GM18511 (cell line): ENCODE data around the gene RBM10.

Experiments used
- ATAC-seq: cut with Tn5 transposase; IDR thresholded peaks from one replicate; pipeline ENCODE4 v1.9.1; 2021; ENCODE audit warnings: mild to moderate bottlenecking, moderate library complexity; ENCODE audit not compliant: unreplicated experiment

The RBM10 gene

GRCh38 chrX:47148946-47149345 lies 3.9 kb downstream of the RBM10 start:
- ATAC-seq: no peak

- ATAC-seq: no peak
Measured at GRCh38 chrX:47151435-47151834, 6.4 kb downstream of the RBM10 start.

- no peak for ATAC-seq
Measured at GRCh38 chrX:47156611-47157520, 11.8 kb downstream of the RBM10 start.

DNA sequence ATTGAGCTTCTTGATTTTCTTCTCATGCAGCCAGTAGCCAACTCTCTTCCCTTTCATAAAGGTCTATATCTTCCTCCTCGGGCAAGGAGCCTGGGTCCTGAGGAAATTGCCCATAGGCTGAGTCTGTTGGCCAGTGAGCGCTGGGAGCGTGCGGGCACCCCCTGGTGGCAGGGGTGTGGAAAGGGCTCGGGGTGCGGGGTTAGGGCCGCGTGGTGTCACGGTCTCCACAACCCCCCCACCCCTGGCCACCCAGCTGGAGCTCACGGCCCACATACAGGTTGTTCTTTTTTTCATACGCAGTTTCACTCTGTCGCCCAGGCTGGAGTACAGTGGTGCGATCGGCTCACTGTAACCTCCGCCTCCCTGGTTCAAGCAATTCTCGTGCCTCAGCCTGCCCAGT lies 13.1 kb downstream of the RBM10 start:
- no peak for ATAC-seq

DNA sequence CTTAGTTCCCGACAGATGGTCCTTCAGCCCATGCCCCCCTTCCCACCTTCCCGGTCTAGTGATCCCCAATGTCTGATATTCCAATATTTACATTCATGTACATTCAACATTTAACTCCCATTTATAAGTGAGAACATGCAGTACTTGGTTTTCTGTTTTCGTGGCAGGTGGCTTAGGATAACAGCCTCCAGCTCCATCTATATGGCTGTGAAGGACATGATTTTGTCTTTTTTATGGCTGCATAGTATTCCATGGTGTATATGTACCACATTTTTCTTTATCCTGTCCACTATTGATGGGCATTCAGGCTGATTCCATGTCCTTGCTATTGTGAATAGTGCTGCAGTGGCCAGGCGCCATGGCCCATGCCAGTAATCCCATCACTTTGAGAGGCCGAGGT lies 13.8 kb downstream of the RBM10 start:
- ATAC-seq: no peak

DNA sequence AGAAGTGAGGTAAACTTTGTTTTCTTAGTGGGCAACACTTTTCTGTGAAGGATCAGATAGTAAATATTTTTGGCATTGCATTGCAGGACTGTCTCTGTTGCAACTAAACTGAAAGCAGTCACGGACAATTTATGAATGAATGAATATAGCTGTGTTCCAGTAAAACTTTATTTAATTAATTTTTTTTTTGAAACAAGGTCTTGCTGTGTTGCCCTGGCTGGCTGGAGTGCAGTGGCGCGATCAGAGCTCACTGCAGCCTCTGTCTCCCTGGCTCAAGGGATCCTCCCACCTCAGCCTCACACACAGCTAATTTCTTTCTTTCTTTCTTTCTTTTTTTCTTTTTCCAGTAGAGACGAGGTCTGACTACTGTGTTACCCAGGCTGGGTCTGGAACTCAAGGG lies 15.8 kb downstream of the RBM10 start:
- ATAC-seq: no peak

DNA sequence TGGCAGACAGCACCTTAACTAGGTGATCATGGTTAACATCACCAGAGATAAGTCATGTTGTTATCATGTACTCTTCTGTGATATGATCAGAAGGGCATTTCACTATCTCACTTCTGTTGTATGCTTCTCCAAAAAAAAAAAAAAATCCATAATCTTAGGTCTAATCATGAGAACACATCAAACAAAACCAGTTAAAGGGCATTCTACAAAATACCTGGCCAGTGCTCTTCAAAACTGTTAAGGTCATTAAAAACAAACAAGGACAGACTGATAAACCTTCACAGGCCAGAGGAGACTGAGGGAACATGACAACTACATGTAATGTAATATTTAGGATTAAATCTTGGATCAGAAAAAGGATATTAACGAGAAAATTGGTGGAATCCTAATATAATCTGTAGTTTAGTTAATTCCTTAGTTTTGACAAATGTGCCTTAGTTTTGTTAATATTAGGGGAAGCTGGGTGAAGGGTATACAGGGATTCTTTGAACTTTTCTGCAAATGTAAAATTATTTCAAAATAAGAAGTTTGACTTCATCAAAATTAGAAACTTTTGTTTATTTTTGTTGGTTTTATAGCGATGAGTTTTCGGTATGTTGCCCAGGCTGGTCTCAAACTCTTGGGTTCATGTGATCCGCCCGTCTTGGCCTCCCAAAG lies 18.0 kb downstream of the RBM10 start:
- no peak for ATAC-seq

DNA sequence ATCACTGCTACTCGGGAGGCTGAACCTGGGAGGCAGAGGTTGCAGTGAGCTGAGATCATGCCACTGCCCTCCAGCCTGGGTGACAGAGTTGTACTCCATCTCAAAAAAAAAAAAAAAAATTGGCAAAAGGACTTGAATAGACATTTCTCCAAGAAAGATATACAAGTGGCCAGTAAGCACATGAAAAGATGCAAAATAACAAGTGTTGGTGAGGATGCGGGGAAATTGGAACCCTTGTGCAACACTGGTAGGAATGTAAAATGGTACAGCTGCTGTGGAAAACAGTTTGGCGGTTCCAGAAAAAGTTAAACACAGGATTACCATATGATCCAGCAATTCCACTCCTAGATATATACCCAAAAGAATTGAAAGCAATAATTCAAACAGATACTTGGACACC lies 19.4 kb downstream of the RBM10 start:
- no peak for ATAC-seq

- ATAC-seq: no peak
Measured at GRCh38 chrX:47166126-47166525, 21.1 kb downstream of the RBM10 start.

DNA sequence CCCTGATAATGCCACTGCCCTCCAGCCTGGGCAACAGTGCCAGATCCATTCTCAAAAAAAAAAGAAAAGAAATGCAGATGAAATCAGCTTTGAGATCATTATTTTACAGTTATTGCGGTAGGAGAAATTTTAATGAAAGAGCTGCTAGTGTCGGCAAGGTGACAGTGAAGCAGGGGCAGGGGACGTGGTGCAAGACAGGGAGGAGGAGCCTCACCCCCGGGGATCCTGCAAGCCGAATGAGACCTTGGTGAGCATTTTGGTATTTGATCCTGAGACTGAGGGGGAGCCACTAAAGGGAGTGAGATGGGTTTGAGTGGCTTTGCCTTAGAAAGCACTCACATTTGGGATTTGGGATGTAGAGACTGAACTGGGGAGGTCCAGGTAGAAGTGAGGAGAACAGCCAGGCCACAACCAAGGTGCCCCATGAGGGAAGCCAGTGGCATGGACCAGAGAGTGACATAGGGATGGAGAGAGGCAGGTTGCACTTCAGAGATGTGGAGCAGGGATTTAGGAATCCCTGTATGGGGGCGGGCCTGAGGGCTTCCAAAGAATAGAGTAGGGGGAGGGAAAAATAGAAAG lies 23.6 kb downstream of the RBM10 start:
- no peak for ATAC-seq

DNA sequence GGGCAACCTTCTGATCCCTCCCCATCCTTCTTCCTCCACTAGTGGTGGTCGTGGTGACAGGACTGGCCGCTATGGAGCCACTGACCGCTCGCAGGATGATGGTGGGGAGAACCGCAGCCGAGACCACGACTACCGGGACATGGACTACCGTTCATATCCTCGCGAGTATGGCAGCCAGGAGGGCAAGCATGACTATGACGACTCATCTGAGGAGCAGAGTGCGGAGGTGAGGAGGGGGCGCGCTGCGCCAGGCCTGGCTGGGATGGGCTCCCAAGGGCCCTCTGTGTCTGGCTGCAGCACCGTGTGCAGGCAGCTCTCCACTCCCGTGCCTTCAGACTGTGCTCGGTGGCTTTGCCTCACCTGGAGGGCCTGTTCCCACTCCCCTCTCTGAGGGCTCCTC lies 24.3 kb downstream of the RBM10 start:
- ATAC-seq: no peak

DNA sequence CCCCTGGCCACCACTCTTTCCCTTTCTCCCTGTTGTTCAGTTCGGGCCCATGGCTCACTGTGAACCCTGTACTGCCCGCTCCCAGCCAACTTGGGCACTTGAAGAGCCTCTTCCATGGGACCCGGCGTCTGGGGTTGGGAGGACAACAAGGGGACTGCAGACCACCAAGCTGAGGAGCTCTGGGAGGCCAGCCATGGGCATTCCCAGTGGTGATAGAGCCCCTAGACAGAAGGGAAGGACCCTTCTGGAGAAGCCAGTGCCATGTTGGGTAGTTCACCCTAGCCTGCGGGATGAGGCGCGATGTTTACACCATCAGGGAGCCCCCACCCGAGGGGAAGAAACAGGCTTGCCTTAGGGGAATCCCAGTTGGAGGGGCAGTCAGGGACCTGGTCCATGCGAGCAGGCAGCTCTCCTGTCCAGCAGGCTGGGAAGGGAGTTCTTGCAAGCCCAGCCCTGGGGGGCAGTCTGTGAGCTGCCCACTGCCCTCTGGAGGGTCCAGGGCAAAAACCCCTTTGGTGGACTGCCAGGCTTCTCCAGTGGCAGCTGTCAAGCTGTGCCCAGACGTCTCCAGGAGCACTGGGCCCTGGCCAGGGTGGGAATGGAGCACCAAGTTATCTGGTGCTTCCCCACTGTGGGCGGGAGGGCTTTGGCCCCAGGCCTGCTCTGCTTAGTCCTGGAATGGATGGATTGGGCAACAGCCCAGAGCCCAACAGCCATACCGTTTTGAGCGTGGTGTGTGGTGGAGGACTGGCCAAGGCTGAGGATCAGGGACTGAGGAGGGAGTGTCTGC lies 24.9 kb downstream of the RBM10 start:
- no peak for ATAC-seq

DNA sequence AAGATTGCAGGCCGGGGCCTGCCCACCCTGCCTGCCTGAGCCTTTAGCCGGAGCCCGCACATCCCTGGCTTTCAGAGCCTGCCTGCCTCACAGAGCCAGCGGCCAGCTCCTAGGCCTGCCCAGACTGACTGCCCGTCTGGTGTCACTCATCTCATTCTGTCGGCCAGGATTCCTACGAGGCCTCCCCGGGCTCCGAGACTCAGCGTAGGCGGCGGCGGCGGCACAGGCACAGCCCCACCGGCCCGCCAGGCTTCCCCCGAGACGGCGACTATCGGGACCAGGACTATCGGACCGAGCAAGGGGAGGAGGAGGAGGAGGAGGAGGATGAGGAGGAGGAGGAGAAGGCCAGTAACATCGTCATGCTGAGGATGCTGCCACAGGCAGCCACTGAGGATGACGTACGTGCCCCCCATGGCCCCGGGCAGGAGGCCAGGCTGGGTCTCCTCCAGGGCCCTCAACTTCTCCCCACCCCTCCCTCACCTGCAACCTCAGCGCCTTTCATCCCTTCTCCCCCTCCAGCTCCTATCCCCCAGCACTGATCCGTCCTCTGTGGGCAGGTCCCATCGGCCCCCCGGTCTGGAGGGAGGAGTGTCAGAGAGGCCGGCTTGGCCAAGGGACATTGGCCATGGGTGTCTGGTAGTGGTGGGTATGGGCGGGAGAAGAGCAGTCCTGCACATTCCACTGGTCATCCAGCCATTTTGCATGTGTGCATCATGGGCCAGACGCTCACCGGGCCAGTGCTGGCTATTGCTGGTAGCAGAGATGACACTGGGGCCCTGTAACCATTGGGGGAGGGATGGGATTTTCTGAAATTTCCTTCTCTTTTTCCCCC lies 26.1 kb downstream of the RBM10 start:
- no peak for ATAC-seq

DNA sequence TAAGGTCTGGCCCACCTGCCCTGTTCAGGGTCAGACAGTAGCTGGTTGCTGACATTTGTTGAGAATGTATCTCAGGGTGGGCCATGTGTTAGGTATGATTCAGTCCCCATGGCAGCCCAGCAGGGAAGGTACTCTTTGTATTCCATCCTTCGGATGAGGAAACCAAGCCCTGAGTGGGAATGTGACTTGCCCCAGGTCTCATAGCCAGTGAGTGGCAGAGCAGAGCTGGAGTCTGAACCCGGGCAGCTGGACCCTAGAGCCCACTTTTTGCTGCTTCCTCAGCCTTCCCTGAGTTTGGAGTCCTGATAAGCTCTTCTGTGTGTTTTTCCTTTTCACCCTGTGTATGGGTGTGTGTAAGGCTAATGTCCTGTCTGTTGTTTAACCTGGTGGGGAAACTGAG lies 27.0 kb downstream of the RBM10 start:
- no peak for ATAC-seq

GRCh38 chrX:47172549-47172948 lies 27.5 kb downstream of the RBM10 start:
- ATAC-seq: no peak

- ATAC-seq: no peak
Measured at GRCh38 chrX:47172971-47173792, 28.2 kb downstream of the RBM10 start.

DNA sequence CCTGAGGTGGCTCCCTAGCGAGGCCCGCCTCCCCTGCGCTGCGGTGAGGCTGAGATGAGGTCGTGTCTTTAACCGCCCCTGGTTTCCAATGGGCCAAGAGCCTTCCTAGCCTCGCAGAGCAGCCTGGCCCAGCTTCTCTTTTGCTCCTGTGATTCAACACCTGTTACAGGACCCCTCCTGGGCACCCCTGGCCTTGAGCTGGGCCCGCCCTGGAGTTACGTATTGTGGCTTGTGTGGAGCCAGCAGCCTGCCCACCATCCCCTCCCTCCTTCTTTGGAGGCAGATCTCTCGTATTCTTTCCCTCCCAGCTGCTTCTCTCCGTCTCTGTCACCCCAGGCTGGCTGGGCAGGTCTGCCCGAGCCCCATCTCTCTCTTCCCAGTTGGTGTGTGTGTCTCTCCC lies 29.4 kb downstream of the RBM10 start:
- no peak for ATAC-seq

DNA sequence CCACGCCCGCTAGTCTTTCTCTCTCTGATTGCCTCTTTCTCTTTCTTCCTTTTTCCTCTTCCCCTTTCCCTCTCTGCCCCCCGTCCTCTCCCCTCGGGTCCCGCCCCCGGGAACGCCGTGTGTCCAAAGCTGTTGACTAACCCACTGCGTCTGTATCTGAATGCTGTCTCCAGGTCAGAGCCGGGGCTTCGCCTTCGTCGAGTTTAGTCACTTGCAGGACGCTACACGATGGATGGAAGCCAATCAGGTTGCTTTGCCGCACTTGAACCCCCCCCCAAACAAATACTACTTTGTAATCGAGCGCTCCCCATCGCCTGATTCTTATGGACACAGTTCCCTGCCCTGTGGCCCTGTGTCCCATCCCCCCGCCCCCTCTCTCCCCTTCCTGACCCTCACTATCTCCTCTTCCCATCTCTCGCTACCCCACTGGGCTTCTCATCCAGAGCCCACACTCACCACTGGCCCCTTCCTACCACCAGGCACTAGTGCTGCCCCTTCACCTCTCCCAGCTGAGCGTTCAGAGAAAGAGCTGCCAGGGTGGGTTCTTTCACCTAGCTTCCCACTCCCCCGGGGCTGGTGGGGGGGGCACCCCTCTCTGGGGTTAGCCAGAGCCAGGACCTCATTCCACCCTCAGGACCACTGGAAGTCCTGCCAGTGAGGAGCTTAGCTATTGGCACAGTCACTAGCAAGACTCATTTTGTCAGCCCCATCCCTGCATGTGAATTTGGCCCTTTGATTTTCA lies 30.0 kb downstream of the RBM10 start:
- no peak for ATAC-seq

GRCh38 chrX:47175588-47175980 lies 30.6 kb downstream of the RBM10 start:
- ATAC-seq: no peak
